Measurements from ENCODE around the gene LDB2.

The LDB2 gene

GRCh38 chr4:16750216-16750615, 148.2 kb downstream of the LDB2 start:
- in situ Hi-C loops (cut with HindIII; ENCODE audit: low sequenced_read_pairs) = no loop called here
- no peak for DNase-seq (ENCODE audit: low read depth, low spot score)

GRCh38 chr4:16745887-16746286, 152.6 kb downstream of the LDB2 start:
- no peak for DNase-seq (ENCODE audit: low read depth, low spot score)
- no peak for TF ChIP-seq CTCF (IDR thresholded peaks at IDR 0.05; ENCODE audit: low read depth, low read length)
- in situ Hi-C loops (cut with HindIII; ENCODE audit: low sequenced_read_pairs) = no loop called here
- H3K4me3 ChIP-seq (ENCODE audit: low read depth, low read length) = no peak overlapping the region

More at GRCh38 chr4:16750216-16750615, 148.2 kb downstream of the LDB2 start:
- TF ChIP-seq CTCF (IDR thresholded peaks at IDR 0.05; ENCODE audit: low read depth, low read length) = no peak
- H3K4me3 ChIP-seq (ENCODE audit: low read depth, low read length) = no peak overlapping the region

DNA sequence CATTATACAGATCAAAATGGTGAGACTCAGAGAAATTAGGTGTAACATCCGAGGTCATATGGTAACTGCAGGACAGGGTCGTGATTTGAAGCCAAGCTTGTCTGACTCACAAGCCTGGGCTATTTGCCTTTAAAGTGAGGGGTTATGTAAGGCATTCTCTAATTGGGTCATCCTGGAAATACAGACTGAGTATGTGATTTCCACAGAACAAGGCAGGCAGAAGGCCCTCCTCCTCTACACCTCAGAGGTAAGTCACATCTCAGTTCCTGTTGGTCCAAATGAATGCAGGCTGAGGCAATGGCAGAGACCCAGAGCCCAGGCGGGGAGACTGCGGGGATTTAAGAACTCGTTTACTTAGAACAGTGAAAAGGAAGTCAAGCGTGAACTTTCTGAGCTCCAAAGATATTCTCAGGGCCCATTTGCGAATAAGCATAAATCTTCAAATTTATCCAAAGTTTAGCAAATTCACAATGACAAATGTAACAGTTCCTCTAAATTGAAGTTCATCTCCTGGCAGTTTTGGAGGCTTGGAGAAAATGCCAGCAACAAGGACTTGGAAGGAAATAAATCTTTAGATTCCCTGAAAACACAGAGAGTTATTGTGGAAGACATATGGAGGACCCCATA, 153.3 kb downstream of the LDB2 start:
- H3K4me3 ChIP-seq (ENCODE audit: low read depth, low read length) = no peak overlapping the region
- no peak for TF ChIP-seq CTCF (IDR thresholded peaks at IDR 0.05; ENCODE audit: low read depth, low read length)
- in situ Hi-C loops (cut with HindIII; ENCODE audit: low sequenced_read_pairs) = no loop called here
- peak; percentile 74 for DNase-seq (ENCODE audit: low read depth, low spot score)

DNA sequence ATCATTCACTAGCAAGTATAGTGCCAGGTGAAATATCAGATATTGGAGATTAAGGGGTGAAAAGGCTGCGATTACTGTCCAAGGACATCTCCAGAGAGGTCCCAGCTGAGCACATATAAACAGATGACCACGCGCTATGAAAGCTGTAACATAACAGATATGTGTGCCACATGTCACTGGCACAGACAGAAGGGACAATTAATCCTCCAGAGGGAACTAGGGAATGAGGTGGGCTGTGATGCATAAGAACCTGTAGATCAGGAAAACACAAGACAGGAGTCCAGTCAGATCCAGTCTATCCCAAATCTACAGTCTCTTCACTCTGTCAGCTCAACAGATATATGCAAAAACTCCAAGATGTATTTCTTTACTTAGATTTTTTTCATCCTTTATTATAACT, 157.2 kb downstream of the LDB2 start:
- DNase-seq (ENCODE audit: low read depth, low spot score) = no peak
- in situ Hi-C loops (cut with HindIII; ENCODE audit: low sequenced_read_pairs) = no loop called here
- no peak overlapping the region for H3K4me3 ChIP-seq (ENCODE audit: low read depth, low read length)
- TF ChIP-seq CTCF (IDR thresholded peaks at IDR 0.05; ENCODE audit: low read depth, low read length) = no peak

- no peak for DNase-seq (ENCODE audit: low read depth, low spot score)
- no peak overlapping the region for H3K4me3 ChIP-seq (ENCODE audit: low read depth, low read length)
- in situ Hi-C loops (cut with HindIII; ENCODE audit: low sequenced_read_pairs) = no loop called here
- TF ChIP-seq CTCF (IDR thresholded peaks at IDR 0.05; ENCODE audit: low read depth, low read length) = no peak
These were observed 158.3 kb downstream of the LDB2 start for GRCh38 chr4:16739997-16740624.

DNA sequence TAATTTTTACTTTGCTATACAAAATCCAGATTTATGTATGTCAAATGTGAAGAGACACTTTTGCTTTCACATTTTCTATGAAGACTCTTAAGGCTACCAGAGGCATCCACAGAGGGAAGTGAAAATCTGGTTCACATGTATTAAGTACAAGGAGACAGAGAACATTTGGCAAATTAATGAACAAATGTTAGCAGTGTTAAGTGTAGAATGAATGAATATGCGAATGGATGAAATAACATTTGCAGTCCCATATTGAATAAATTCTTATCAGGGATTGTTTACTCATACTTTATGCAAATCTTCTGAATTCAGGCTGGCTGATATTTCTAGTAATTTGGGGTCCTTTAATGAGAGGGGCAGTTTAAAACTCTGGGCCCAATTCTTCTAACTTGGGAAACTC, 159.9 kb downstream of the LDB2 start:
- no peak overlapping the region for H3K4me3 ChIP-seq (ENCODE audit: low read depth, low read length)
- TF ChIP-seq CTCF (IDR thresholded peaks at IDR 0.05; ENCODE audit: low read depth, low read length) = no peak
- DNase-seq (ENCODE audit: low read depth, low spot score) = no peak
- in situ Hi-C loops (cut with HindIII; ENCODE audit: low sequenced_read_pairs) = no loop called here
